ENCODE data around the gene DCTN5.

Gene DCTN5

DNA sequence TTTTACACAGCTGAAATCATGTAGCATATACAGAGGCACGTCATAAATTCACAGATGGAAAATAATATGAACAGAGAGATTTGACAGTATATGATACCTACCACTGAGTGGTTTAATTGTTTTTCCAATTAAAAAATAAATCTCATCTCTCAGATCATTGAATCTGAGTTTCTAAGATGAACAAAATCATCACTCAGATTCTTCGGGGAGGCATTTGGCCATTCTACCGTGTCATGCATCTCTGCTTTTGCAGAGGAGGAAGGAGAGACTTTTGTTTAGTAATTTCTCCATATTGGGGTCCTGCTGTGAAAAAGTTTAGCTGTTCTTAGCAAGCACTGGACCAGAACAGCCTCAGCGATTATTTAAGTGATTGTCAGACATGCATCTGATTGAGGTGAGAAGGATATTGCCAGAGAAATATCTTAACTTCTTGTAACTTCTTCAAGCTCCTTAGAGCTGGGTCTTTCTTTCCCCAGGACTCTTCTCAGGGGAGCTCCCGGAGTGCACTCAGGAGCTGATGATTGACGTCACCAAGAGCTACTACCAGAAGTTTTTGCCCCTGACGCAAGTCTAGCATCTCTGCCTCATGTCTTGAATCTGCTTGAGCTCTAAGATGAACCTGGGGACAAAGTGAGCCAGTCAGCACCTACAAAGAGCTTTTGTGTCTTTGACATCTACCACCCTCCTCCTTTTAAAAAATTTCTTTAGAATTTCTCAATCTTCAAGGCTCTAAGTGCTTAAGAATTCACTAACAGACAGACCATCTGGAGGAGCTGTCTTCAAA lies 25.5 kb downstream of the DCTN5 start:
- DNase-seq: no peak

DNA sequence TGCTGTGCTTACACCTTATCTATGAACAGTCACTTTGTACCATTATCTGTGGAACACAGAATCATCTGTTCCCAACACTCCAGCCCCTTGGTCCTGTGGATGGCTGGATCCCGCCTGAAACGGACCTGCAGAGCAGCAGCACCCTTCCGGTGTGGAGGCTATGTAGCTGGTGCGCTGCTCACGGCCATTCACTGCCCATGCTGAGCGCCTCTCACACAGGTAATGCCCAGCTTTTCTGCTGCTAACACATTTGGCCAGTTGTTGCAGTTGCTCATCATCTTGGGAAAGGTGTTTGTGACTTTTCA lies 26.0 kb downstream of the DCTN5 start:
- DNase-seq: no peak

DNA sequence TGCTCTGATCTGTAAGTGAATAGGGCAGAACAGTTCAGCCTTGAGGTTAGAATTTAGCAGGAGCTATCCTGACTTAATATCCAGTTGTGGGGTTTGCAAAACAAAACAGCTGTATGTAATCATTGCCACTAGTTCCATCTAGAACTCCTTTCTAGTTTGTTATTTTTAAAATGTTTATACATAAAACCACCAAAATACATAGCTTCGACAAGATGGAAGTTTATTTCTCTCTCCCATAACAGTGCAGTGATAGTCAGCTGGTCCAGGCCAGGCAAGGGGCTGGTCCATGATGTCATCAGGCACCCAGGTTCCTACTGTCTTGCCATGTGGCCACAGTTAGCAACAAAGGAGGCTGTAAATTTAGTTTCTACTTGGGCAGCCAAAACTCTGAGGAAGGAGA lies 27.0 kb downstream of the DCTN5 start:
- no peak for DNase-seq

DNA sequence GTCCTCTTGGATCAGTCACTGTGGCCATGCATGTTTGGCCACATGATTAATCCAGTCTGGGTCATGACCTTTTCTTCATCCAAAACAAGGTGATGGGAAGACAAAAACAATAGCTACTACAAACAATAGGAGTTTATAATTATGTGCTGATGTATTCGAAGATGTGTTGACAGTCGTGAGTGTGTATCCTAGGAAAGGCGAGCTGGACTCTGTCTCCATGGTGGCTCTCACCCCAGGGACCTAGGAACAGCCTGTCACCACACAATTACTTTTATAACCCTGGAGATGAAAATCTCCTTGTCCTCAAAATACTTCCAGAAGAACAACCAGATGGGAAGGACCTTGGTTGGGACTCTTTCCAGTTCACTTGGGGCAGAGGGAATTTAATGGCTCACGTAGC lies 27.6 kb downstream of the DCTN5 start:
- no peak for DNase-seq

DNA sequence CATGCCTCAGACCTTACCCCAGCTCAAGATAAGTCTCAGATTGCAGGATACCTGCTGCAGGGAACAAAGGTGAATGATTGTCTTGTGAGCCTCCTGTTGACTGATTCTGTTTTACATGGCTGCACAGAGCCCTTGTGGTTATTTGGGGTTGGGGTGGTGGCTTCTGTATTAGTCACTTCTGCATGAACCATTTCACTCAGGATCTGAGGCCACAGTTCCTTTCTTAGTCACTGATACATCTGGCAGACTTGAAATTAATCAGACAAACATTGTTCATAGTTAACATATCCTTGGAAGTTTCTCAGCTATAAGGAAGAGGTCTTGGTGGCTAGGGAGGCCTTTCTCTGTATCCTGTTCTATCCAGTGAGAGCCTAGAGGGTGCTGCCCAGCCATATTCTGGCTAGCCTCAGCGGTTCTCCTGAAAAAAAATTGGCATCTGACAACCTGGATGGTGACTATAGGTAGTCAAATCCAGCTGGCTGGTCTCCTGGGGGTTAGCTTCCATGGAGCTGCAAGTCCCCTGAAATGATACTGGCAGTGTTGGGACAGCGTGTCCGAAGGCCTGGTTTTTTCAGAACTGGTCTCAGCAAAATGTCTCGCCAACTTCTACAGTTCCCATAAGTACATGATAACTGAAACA lies 29.0 kb downstream of the DCTN5 start:
- DNase-seq: no peak

DNA sequence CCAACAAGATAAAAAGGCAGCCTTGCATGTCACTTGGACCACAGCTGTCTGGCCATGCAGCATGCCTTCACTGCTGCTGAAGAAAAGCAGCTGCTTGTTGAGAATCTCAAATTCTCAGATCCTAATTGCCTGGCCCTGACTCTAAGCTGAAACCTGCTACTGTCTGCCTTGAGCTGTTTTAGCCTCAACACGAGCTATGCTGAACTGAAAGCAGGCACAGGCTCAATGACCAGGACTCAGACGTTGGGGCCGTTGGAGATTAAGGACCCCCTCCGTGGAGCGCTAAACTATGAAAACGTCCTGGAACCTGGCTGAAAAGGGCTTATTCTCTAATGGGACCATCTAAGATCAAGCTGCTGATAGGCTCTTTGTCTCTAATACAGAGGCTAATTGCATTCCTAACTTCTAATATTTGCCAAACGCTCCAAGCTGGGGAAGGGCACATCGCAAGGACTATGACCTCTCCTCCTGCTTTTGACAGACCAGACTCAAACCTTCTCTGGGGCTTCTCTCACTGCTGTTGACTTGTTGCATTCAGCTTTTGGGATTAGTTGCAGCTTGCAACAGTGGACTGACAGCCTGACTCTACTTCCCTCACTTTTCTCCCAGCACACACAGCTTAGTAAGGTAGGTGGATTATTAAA lies 32.8 kb downstream of the DCTN5 start:
- no peak for DNase-seq

DNA sequence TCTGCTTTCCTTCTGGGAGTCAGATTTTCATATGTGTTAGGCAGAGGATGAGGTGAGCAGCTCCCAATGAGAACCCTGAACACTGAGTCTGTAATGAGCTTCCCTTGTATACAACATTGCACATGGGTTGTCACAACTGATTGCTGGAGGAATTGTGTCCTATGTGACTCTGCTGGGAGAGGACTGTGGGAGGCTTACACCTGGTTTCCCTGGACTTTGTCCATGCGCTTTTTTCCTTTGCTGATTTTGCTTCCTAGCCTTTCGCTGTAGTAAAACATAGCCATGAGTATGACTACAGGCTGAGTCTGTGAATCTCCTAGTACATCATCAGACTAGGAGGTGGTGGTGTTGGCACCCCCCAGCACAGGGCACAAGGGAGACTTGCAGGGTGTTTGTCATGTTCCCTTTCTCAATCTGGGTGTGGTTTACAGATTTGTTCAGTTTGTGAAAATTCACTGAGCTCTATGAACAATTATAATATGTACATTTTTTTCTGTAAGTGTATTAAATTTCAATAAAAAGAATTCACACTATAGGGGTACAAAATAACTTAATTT lies 35.7 kb downstream of the DCTN5 start:
- no peak for DNase-seq

DNA sequence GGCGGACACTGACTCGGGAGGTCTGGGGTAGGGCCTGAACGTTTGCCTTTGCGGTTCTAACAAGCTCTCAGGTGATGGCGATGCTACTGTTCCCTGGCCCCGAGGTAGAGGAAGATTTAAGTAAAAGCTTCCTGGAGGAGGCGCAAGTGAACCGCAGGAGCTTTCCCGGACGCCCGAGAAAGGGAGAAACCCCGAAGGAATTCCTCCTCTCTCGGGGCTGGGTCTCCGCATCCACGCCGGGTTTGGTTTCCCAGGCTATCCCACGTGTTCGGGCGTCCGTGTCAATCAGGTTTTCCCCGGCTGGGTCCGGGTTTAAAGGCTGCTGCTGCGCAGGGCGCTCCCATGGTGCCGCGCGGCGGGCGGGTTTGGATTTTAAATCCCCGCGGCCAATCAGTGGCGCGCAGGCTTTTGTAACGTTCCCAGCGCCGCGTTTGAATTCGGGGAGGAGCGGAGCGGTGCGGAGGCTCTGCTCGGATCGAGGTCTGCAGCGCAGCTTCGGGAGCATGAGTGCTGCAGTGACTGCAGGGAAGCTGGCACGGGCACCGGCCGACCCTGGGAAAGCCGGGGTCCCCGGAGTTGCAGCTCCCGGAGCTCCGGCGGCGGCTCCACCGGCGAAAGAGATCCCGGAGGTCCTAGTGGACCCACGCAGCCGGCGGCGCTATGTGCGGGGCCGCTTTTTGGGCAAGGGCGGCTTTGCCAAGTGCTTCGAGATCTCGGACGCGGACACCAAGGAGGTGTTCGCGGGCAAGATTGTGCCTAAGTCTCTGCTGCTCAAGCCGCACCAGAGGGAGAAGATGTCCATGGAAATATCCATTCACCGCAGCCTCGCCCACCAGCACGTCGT lies 37.4 kb downstream of the DCTN5 start, which contains the start of gene PLK1:
Gene PLK1 (plus strand): TSS at position 460 of the 844 bp plus-strand sequence. CDS start 44 bp downstream, at position 504.
- DNase-seq: peak; percentile 97

DNA sequence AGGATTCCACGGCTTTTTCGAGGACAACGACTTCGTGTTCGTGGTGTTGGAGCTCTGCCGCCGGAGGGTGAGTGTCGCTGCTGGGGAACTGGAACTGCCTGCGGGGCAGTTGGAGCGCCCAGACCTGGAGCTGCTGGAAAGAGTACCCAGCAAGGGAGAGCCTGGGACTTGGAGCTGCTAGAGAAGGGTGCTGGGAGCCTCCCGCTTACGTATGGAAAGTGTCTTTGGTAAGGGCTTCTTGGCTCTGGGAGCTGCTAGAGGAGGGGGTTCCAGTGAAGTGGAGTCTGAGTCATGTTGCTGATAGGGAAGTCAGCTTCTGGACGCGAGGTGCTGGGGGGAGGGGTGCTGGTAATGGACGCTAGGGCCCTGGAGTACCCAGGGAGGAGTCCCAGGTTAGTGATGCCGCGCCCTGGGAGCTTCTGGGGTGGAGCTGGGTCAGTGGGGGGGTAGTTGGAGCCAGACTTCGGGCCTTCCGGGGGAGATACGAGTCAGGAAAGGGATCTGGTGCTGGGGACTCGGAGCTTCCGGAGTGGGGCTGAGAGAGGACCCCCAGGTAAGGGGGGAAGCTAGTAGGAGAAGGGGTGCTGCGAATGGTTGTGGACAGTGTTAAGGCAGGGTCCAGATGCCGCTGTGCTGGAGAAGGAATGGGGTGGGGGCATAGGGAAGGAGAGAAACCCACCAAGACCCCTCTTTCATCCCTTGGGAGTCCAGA lies 38.2 kb downstream of the DCTN5 start:
- peak; percentile 73 for DNase-seq

DNA sequence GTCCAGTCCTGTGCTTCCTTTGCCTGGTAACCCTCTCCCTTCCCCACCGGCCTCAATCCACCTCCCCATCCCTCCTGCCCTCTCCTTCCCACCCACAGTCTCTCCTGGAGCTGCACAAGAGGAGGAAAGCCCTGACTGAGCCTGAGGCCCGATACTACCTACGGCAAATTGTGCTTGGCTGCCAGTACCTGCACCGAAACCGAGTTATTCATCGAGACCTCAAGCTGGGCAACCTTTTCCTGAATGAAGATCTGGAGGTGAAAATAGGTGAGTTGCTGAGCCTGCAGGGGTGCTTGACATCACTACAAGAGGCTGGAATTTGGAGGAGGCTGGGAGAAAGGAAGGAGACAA lies 38.7 kb downstream of the DCTN5 start:
- peak; percentile 46 for DNase-seq

DNA sequence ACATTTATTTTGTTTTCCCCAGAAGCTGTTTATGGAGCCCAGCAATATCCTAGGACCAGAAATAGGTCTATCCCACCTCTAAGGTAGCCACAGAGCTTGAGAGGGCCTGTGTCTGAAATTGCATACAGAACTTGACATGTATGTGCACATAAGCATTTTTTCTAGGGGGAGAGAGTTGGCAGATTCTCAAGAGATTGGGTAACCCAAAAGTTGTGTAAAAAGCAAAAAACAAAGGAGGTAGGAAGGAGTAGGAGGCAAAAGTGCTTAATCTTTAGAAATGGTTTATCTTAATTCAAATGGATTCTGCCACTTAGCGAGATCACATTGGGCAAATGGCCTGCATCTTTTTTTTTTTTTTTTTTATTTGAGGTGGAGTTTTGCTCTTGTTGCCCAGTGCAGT lies 40.9 kb downstream of the DCTN5 start:
- no peak for DNase-seq

DNA sequence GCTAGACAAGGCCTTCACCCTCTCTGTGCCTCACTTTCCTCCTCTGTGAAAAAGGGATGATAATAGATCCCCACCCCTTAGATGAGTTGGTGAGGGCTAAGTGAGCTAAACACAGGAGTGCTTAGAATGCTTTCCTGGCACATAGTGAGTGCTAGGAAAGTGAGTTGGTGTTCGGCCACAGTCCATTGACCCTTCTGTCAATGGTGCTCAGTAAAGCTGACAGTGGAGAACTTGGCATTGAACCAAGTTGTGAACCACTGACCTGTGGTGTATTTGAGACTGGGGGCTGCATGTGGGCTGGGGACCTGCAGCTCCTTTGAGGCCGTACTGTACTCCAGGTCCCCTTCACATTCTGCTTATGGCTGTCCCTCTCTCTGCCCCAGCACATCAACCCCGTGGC lies 42.2 kb downstream of the DCTN5 start:
- DNase-seq: no peak

DNA sequence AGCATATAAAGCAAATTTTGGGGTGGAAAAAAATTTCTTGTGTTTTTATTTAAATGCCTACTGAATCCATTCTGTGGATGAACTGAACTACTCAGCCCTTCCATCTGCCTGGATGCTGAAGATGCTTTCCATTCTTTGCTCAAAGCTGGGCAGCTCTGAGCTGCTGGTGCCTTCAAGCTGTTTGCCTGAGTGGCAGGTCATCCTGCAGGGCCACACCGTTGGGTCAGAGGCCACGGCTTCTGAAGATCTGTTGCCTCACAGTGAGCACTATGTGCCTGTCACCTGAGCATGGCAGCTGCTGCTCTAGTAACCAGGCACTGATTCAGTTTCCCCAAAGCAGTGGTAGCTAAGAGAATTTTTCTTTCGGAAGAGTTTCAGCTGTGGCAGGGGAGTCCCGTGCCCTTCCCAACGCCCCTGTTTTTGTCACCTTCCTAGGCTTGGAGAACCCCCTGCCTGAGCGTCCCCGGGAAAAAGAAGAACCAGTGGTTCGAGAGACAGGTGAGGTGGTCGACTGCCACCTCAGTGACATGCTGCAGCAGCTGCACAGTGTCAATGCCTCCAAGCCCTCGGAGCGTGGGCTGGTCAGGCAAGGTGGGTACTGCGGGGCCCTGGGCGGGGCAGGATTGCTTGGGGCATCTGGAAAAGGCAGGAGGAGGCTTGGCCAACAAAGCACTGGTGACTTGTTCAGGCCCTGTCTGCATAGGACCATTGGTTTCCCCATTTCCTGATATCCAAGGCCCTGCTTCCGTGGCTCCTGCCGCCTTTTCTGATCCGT lies 46.0 kb downstream of the DCTN5 start:
- DNase-seq: no peak

DNA sequence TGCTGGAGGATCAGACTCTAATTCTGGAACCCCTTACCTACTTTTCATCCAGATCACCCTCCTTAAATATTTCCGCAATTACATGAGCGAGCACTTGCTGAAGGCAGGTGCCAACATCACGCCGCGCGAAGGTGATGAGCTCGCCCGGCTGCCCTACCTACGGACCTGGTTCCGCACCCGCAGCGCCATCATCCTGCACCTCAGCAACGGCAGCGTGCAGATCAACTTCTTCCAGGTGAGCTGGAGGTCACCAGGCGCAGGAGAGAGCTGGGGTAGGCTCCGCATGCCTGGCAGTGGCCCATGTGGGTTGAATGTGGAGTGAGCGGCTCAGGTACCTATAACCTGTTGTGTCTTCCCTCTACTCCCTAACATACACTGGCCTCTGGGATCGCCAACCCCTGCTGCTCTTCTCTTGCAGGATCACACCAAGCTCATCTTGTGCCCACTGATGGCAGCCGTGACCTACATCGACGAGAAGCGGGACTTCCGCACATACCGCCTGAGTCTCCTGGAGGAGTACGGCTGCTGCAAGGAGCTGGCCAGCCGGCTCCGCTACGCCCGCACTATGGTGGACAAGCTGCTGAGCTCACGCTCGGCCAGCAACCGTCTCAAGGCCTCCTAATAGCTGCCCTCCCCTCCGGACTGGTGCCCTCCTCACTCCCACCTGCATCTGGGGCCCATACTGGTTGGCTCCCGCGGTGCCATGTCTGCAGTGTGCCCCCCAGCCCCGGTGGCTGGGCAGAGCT lies 48.3 kb downstream of the DCTN5 start:
- DNase-seq: no peak

DNA sequence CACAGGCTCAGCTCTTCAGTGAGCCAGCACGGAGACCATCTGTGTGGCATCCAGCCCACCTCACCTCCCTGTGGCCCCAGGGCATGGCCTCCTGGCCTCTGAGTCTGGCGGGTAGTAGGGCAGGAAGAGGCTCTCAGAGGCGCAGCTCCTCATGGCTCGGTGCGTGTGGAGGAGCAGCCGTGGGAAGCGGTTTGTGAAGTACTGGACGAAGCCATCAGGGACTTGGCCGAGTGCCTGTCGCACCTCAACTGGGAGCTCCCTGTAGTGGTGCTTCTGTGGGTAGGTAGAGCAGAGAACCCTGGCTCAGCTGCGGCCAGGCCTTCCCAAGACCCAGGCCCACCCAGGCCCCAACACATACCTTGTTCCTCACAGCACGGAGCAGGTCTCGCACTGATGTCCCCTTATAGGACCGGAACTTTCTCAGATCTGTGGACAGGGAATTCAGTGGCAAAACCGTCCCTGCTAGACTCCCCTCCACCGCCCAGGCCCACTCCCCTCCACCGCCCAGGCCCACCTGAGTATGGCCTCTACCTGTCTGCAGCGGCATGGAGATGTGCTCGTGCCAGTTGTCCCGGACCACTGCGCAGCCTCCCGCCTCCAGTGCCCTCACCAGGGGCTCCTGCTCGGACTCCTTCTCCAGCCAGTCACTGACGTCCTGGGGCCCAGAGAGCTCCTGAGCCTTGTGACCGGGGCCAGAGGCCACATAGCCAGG lies 49.7 kb downstream of the DCTN5 start:
- DNase-seq: no peak

DNA sequence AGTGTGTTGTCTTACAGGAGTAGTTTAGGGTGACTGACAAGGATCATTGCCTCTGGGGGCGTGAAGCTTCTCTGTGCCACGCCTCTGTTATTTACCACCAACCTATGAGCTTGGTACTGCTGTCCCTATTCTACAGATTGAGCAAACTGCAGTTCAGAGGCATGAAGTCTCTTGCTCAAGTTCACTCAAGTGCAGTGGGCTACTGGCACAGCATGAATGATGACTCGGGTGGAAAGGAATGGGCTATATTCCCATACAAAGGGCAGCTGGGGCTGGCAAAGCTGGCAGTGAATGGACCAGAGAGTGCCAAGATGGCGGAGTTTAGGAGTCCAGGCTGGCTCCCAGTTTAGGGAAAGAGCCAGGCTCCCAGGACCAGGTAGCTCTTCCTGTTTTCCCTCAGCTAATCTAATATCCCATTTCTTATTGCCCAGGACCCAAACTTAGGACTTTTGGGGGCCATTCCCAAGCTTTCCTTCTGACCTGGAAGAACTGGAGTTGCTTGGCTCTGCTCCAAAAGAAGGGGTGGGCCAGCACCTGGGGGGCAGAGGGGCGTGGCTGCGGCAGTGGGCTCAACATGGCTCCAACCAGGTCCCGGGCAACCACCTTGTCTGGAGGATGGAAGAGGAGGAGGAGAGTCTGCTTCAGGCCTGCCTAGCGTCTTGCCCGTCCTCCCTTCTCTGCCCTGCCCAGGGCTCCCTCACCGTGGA lies 50.4 kb downstream of the DCTN5 start:
- DNase-seq: no peak

DNA sequence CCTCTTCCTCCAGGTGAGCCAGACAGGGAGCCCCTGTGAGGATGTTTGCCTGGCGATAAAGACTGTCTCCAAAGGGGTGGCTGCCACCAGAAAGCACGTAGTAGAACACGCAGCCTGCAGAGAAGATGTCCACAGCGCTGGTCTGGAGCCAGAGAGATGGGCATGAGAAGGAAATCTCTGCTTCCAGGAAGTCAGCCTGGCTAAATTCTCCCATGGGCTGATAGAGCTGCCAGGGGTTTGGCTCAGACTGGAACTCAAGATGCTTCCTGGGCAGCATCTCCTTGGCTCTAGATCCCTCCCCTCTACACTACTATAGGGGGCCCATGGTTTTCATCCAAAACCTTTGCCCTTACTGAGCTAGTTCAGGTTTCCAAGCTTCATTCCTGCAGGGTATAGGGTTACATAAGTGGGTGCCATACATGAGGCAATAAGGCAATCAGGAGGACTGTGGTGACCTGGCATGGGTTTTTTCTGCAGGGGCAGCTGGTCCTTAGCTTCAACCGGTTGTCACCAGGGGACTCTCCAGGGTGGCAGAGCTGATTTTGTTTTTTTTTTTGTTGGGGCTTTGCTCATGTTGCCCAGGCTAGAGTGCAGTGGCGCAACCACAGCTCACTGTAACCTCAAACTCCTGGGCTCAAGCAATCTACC lies 51.0 kb downstream of the DCTN5 start:
- no peak for DNase-seq

DNA sequence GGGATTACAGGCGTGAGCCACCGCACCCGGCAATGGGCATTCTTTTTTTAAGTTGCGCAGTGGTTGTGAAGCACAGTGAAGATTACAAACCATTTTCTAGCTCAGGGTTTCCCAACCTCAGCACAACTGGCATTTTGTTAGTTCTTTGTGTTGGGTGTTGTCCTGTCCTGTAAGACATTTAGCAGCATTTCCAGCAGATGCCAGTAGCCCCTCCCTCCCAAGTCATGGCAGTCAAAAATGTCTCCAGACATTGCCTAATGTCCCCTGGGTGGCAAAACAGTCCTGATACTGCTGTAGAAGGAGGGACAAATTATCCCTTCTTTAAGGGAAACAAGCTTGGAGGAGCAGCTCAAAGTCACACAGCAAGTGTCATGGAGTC lies 53.0 kb downstream of the DCTN5 start:
- no peak for DNase-seq

Data from NCI-H69 (cell line).